ENCODE measurements around the gene RASA3. TPM values are rescaled to one million over a fixed set of nuclear protein-coding genes. Genes with fewer than 3 reads are reported as not detected.

RASA3 gene
- total RNA-seq, 1 experiment from 2014 or later, result 22.3 TPM

GRCh38 chr13:114069376-114070097 lies 62.9 kb downstream of the RASA3 start (continued):
- TF ChIP-seq, protein P1, sequence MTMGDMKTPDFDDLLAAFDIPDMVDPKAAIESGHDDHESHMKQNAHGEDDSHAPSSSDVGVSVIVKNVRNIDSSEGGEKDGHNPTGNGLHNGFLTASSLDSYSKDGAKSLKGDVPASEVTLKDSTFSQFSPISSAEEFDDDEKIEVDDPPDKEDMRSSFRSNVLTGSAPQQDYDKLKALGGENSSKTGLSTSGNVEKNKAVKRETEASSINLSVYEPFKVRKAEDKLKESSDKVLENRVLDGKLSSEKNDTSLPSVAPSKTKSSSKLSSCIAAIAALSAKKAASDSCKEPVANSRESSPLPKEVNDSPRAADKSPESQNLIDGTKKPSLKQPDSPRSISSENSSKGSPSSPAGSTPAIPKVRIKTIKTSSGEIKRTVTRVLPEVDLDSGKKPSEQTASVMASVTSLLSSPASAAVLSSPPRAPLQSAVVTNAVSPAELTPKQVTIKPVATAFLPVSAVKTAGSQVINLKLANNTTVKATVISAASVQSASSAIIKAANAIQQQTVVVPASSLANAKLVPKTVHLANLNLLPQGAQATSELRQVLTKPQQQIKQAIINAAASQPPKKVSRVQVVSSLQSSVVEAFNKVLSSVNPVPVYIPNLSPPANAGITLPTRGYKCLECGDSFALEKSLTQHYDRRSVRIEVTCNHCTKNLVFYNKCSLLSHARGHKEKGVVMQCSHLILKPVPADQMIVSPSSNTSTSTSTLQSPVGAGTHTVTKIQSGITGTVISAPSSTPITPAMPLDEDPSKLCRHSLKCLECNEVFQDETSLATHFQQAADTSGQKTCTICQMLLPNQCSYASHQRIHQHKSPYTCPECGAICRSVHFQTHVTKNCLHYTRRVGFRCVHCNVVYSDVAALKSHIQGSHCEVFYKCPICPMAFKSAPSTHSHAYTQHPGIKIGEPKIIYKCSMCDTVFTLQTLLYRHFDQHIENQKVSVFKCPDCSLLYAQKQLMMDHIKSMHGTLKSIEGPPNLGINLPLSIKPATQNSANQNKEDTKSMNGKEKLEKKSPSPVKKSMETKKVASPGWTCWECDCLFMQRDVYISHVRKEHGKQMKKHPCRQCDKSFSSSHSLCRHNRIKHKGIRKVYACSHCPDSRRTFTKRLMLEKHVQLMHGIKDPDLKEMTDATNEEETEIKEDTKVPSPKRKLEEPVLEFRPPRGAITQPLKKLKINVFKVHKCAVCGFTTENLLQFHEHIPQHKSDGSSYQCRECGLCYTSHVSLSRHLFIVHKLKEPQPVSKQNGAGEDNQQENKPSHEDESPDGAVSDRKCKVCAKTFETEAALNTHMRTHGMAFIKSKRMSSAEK (CRISPR knock-in tag; IDR thresholded peaks at IDR 0.05; ENCODE audit: borderline replicate concordance), result no peak
- TF ChIP-seq NFATC4 (CRISPR knock-in tag; IDR thresholded peaks at IDR 0.05) (no peak), ZNF232 (CRISPR knock-in tag; IDR thresholded peaks at IDR 0.05) (no peak), ETV6 (CRISPR knock-in tag; IDR thresholded peaks at IDR 0.05) (no peak), SOX15 (CRISPR knock-in tag; IDR thresholded peaks at IDR 0.05) (no peak), OVOL2 (CRISPR knock-in tag; IDR thresholded peaks at IDR 0.05; ENCODE audit: borderline replicate concordance) (no peak), ZBTB21 (CRISPR knock-in tag; IDR thresholded peaks at IDR 0.05; ENCODE audit: borderline replicate concordance) (no peak), NFYB (CRISPR knock-in tag; conservative IDR thresholded peaks at IDR 0.05; ENCODE audit: low read depth) (no peak), PRDM15 (CRISPR knock-in tag; IDR thresholded peaks at IDR 0.05) (no peak), TEAD4 (CRISPR knock-in tag; IDR thresholded peaks at IDR 0.05) (no peak), STAT6 (CRISPR knock-in tag; conservative IDR thresholded peaks at IDR 0.05; ENCODE audit: low read depth) (no peak), FOXP1 (CRISPR knock-in tag; IDR thresholded peaks at IDR 0.05; ENCODE audit: borderline replicate concordance) (no peak)

DNA sequence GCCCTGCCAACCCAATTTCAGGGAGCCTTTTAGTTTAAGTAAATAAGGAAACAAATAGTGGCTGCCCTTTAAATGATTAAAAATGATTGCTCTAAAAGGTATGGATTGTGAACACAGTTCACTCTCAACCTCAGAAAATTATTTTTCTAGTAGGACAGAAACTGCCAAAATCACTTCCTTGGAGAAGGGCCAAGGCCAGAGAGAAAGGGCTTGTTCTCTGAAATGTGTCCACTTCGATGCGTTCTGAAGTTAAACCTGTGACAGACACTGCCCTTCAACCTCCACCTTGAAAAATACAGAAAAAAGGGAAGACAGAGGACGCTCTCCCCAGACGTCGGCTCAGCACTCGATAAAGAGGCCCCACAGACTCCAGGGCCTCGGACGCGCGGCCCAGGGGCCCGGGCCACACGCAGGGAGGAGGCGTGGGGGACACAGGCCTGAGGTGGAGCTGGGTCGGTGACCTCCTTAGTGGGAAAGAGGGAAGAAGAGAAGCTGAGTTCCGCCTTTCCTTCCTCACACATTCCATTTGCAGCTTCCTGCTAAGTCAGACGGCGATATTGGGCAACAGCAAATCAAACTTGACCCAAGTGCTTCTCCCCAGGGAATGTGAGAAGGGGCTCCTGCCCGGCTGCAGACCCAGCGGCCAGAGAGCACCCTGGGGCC lies 63.6 kb downstream of the RASA3 start:
- DNase-seq (ENCODE audit: low spot score) (peak; percentile 18), ATAC-seq (no peak)
- peak; percentile 43; the same call in 1 of the 2 replicates for TF ChIP-seq ZNF423 (CRISPR knock-in tag; IDR thresholded peaks at IDR 0.05)
- TF ChIP-seq GRHL2 (CRISPR knock-in tag; IDR thresholded peaks at IDR 0.05; ENCODE audit: insufficient replicate concordance, severe bottlenecking), result no peak
- no peak overlapping the region for H3K4me3 Mint-ChIP-seq
- POLR2A ChIA-PET, result no interaction called here
- no peaks in the 10 kb centered on the region for H3K27me3 Mint-ChIP-seq (ENCODE audit: low read depth)
- H3K4me1 Mint-ChIP-seq, result peaks cover 24% of the 10 kb centered on the region
- H3K27ac Mint-ChIP-seq, result peak overlapping the region; percentile 88
- H3K9me3 Mint-ChIP-seq, result peaks cover 7% of the 10 kb centered on the region
- CTCF ChIA-PET, result no interaction called here
- H3K36me3 Mint-ChIP-seq, result peaks cover 20% of the 10 kb centered on the region
